ENCODE results near the gene TMEM107.

DNA sequence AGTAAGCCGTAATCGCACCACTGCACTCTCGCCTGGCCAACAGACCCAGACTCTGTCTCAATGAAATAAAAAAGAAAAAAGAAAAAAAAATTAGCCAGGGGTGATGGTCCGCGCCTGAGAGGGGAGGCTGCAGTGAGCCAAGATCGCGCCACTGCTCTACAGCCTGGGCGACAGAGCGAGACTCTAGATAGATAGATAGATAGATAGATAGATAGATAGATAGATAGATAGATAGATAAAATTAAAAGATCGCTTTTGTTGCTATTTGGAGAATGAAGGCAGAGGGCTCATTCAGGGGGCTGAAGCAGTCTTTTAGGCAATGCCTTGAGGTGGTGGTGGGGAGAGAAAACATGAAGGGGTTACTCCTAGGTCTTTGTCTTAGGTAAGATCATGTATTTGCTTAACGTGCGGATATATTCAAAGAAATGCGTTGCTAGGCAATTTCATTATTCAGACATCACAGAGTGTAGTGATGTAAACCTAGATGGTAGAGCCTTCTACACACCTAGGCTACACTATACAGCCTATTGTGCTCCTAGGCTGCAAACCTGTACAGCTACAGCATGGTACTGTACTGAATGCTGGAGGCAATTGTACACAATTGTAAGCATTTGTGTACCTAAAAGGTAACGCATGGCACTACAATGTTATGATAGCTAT, 47.9 kb downstream of the TMEM107 start:
- TF ChIP-seq, protein P1, sequence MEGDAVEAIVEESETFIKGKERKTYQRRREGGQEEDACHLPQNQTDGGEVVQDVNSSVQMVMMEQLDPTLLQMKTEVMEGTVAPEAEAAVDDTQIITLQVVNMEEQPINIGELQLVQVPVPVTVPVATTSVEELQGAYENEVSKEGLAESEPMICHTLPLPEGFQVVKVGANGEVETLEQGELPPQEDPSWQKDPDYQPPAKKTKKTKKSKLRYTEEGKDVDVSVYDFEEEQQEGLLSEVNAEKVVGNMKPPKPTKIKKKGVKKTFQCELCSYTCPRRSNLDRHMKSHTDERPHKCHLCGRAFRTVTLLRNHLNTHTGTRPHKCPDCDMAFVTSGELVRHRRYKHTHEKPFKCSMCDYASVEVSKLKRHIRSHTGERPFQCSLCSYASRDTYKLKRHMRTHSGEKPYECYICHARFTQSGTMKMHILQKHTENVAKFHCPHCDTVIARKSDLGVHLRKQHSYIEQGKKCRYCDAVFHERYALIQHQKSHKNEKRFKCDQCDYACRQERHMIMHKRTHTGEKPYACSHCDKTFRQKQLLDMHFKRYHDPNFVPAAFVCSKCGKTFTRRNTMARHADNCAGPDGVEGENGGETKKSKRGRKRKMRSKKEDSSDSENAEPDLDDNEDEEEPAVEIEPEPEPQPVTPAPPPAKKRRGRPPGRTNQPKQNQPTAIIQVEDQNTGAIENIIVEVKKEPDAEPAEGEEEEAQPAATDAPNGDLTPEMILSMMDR (IDR thresholded peaks at IDR 0.05): no peak
- TF ChIP-seq POLR2A (IDR thresholded peaks at IDR 0.05): no peak
